ENCODE data around the gene THUMPD3.

THUMPD3 gene, protein sequence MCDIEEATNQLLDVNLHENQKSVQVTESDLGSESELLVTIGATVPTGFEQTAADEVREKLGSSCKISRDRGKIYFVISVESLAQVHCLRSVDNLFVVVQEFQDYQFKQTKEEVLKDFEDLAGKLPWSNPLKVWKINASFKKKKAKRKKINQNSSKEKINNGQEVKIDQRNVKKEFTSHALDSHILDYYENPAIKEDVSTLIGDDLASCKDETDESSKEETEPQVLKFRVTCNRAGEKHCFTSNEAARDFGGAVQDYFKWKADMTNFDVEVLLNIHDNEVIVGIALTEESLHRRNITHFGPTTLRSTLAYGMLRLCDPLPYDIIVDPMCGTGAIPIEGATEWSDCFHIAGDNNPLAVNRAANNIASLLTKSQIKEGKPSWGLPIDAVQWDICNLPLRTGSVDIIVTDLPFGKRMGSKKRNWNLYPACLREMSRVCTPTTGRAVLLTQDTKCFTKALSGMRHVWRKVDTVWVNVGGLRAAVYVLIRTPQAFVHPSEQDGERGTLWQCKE

DNA sequence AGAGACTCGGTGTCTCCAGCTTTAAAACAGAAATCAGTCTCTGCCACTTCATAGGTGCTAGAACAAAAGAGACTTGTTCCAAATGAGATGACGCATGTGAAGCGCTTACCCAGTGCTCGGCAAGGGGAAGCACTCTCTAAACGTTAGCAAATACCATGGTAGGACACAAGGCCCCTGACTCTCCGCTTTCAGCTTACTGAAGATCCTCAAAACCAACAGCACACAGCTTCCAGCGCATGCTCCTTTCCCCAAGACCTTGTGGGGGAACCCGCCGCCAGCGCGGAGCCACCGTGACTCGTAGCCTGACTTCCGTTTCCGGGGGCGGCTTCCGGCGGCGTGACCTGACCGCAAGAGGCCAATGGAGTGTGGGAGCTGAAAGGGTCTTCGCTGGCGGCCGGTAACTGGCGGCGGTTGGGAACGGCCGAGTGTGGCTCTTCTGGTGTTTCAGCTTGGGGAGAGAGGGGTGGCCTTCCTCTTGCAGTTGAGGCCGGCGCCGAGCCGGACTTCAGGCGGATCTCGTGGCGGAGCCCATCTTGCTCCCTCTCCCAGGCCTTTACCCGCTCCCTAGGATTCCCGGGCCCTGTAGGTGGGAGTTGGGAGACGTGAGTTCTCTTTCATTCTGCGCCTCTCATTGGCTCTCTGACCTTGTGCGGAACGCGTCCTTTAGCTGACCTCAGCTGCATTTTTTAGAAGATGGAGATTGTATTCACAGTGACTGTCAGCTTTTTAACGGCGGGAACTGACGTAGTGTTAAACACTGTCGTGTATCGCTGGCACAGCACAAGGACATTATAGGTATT is at the start of gene THUMPD3:
Gene THUMPD3, plus strand, starts transcription at position 324 of the 800 bp plus-strand sequence. CDS start 2,015 bp downstream, outside the sequence.
- peak; percentile 91 for DNase-seq (ENCODE audit: low read depth)

DNA sequence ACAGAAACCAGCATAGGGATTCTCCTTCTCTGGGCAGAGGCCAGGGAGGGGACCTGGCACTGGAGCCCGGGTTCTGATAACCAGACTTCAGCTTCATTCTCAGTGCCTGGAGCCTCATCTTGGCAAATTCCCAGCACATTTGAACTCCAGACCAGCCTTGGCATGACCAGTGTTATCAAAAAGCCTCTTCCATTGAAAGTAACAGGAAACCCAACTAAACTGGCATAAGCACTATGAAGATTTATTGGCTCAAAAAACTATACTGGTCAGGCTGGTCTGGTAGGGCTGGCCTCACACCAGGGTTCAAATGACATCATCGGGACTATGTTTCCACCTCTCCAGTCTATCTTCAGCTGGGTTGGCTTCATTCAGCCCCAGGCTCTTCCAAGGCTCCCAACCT is 48.1 kb upstream of the THUMPD3 start:
- DNase-seq (ENCODE audit: low read depth) = no peak

DNA sequence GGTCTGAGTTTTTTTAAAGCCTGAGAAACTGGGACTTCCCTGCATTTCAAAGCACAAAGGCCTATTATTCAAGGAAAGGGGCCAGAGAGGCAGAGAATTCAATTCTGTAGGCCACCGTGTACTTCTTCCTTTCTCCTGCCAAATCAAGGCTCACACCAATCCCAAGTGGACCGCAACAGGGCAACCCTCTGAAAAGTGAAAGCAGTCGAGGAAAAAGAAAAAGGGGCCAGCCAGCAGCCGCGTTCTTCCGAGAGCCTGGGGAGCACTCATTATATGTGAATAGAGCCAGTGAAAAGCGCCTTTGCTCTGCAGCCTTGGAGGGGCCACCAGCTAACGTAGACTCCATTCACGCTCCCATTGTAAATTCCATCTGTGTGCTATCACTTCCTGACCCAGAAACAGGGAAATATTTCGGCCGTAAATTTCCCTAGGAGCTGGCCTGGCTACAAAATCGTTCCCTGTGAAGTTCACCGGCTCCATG is 45.9 kb upstream of the THUMPD3 start:
- DNase-seq (ENCODE audit: low read depth) = no peak

DNA sequence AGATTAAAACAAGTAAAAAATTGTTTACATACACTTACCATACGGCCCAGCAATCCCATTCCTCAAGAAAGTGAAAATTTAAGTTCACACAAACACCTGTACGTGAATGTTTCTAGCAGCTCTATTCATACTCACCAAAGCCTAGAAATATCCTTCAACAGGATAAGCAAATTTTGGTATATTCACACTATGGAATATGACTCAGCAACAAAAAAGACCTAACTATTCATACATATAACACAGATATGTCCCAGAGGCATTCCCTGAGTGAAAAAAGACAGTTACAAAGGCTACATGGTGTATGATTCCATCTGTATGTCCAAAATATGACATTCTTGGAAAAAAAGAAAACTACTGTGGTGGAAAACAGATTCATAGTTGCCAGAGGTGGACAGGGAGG is 40.1 kb upstream of the THUMPD3 start:
- DNase-seq (ENCODE audit: low read depth) = no peak

DNA sequence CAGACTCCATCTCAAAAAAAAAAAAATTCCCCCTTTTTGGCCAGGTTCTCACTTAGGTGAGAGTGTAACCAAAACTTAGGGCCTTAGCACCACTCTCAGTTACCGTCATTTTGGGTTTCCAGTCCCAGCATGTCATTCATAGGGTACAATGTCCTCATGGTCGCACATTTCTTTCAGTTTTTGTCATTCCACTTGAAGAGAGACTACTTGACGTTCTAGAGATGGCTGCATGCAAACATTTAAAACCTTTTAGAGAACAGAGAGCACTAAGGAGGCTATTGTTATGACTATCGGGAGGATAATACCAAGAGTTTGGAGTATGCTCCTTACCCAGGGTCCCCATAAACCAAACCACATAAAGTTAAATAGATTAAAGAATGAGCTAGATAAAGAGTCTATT is 37.9 kb upstream of the THUMPD3 start:
- DNase-seq (ENCODE audit: low read depth) = no peak

DNA sequence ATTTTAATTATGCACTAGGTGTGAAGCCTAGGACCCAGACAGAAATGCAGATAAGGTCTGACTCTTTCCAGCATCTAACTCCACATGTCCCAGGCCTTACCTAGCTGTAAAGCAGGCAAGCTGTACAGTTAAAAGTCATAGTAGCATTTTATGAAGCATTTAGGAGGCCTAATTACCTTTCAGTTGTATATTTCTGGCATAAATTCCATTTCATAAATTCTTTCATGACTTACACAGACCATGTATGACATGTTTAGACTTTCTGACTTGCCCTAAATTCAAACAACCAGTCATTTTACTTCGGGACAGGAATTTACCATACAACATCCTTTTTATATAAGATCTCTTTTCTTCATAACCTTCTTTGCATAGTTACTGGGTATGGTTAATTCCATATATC is 35.3 kb upstream of the THUMPD3 start:
- DNase-seq (ENCODE audit: low read depth) = no peak

DNA sequence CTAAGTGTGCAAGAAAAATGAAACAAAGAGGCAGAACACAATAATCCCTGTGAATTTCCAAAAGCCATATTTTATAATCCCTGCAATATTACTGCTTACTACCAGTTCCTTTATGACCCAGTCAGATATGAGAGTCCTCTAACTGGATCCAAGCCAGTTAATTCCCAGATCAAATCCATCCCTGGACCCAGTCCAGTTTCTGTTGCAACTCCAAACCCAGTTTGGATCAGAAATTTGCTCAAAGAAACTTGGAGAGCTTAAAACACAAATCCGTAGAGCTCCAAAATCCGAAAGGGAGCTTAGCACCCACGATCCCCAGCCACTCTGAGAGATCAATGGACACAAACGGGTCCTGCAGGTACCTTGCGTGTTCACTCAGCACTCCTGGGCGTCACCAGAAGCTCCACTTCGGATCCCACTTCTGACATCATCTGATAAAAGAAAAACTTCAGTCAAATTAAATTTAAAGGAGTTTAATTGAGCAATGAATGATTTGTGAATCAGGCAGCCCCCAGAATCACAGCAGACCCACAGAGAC is 32.6 kb upstream of the THUMPD3 start:
- no peak for DNase-seq (ENCODE audit: low read depth)

DNA sequence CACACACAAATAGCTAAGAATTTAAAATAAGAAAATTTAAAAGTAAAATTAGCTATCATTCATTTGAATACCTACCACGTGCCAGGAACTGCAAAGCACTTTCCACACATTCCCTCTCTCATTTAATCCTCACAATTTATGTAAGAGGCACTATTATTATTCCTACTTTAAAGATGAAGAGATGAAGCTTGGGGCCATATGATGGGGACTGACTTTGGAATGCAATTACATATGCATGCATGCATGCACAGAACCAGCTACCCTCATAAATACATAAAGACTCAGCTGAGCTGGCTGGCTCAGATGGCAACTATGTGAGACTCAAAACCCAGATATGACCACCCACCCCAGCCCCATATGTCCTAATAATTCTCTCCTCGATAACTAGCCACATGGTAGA is 31.7 kb upstream of the THUMPD3 start:
- DNase-seq (ENCODE audit: low read depth) = no peak

DNA sequence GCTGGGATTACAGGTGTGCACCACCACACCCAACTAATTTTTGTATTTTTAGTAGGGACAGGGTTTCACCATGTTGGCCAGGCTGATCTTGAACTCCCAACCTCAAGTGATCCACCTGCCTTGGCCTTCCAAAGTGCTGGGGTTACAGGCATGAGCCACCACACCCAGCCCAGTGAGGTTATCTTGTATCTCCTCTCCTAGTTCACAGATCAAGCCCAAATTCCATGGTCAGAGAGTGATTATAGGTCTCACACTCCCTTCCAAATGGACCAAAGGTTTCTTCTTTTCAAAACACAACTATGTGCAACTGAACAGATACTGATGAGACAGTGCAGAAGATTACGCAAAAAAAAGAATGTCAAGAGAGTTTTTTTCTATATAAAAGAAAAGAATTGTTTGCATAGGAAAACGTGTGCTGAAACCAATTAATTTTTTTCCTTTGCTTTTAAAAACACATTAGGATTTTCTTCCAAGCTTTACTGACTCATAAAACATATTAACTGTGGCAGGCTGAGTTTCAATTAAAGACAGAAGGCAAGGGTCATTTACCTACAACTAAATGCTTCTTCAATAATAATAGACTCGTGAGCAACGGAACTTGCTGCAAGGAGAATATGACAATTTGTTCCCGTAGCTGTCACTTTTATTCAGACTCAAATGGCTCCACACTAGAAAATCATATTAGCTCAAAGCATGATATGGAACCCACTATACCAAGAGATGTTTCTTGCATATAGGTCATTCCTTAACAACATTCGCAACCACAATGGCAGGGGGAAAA is 30.4 kb upstream of the THUMPD3 start:
- DNase-seq (ENCODE audit: low read depth) = no peak

DNA sequence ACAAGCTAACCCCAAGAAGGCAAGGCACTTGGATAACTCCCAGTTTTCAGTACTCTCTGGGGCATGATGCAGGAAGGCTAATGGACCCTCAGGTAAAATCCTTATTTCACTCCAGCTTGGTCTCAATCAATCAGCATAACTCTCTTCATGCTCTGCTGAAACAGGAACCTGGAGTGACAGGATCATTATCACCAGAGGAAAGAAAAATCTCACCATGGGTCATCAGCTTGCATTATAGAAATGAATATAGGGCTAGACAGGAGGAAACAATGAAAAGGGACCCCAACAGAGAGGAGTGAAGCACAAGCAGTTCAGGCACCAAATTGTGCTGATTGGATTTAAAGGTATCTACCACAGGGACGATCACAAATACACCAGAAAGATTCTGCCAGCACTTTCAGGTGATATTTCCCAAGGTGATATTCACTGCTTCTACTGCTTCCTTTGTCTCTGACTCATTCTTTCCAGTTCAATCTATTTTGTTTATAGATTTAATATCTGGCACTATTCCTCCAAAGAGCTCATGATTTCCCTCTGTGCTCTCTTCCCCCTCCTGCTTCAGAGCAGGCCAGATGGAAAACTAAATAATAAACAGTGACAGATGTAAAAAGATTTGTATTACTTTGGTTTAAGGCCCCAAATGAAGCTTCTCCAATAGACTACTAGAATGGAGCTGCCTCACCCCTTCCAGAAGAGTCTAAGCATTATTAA is 22.9 kb upstream of the THUMPD3 start:
- no peak for DNase-seq (ENCODE audit: low read depth)

DNA sequence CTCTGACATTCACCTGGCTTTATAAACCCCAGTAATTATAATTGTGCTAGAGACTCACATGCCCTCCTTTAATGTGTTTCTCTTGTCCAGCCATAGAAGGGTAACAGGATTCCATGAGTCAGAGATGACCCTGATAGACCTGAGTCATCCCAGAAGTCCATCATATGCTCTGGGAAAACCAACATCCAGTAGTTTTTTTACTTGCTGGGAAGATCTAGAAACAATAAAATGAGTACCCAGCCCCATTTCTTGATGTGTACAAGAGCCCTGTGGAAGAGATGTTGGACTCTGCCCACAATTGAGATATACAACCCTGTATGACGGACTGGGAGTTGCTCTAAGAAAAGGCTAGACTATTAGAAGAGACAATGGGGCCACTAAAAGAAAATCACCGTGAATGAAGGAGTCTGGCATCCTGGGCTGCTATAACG is 22.4 kb upstream of the THUMPD3 start:
- no peak for DNase-seq (ENCODE audit: low read depth)

DNA sequence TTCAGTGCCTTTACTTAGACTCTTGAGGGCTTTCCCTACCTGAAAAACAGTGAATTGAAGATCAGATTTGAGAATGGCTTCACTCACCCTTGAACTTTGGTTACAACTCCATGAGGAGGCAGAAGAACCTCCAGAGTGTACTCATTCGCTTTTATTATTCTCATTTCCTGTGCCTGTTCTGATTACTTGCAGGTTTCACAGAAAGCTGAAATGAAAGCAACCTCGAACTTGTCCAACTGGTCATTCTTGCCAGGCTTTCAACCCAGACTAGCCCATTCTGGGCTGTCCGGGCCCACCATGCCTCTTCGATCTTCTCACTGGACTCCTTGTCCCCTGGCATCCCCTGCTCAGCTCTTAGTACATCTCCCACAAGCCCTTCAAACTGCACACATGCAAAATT is 20.2 kb upstream of the THUMPD3 start:
- no peak for DNase-seq (ENCODE audit: low read depth)

DNA sequence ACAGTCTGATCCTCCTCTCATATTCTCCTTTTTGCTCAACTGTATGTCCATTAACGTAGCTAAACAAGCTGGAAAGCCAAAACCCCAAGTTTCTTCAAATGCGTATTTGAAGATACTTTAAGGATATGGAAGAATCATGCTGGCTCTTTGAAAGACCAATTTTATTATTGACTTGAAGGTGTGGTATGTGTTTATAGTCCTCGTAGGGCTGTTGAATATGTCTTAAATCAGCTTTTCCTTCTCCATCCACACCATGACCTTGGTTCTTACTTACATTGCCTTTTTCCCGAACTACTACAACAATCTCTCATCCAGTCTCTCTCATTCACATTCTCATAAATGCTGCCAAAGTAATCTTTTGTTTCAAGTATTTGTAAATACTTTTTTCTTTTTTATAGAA is 19.7 kb upstream of the THUMPD3 start:
- no peak for DNase-seq (ENCODE audit: low read depth)

DNA sequence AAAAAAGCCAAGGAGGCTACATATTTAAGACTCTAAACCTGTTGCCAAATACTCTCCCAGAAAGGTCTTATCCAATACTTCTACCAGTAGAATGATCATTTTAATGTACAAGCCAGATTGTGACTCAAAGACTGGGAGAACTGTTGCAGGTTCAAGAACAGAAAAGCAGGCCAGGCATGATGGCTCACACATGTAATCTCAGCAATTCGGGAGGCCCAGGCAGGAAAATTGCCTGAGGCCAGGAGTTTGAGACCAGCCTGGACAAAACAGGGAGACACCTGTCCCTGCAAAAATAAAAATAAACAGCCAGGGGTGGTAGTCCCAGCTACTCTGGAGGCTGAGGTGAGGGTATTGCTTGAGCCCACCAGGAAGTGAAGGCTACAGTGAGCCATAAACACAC is 17.8 kb upstream of the THUMPD3 start:
- no peak for DNase-seq (ENCODE audit: low read depth)

DNA sequence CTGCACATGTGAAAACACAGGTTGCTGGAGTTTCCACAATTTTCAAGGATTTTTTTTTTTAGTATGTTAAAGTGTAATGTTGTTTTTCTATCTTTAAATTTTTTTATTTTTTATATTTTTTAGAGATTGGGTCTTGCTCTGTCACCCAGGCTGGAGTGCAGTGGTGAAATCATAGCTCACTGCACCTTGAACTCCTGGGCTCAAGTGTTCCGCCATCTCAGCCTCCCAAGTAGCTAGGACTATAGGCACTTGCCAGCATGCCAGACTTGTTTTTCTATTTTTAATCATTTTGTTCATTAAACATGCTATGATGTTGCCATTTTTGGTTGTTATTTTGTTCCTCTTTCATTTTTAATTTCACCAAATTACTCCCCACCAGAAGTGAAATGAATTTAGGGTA is 16.7 kb upstream of the THUMPD3 start:
- no peak for DNase-seq (ENCODE audit: low read depth)

DNA sequence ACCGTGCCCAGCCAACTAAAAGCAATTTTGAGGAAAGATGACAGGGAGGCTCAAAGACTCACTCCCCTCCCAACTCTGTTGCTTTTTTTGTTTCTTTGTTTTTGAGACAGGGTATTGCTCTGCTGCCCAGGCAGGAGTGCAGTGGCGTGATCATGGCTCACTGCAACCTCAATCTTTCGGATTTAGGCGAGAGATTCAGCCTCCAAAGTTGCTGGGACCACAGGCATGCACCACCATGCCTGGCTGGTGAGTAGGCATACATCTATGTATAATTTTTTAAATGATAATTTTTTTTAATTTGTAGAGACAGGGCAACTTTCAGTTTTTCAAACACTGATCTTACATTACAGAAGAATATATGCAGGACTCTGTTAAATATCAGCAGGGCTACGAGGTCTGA is 15.8 kb upstream of the THUMPD3 start:
- no peak for DNase-seq (ENCODE audit: low read depth)

DNA sequence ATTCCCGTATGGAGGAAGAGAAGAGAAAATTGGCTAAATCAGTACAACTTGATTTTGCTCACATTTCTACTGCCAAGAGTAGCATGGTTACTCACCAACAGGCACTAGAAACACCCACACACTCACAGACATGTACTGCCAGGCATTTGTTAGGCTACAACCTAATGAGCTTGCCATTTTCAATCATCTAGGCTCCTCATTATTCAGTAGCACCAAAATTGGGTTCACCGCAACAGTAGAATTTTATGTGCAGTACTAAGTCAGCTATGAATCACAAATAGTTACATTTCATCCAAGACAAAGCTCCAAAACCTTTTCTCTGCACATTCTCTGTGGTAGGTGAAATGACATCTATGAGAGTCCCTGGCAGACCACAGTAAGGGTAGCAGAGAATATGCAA is 15.0 kb upstream of the THUMPD3 start:
- no peak for DNase-seq (ENCODE audit: low read depth)

DNA sequence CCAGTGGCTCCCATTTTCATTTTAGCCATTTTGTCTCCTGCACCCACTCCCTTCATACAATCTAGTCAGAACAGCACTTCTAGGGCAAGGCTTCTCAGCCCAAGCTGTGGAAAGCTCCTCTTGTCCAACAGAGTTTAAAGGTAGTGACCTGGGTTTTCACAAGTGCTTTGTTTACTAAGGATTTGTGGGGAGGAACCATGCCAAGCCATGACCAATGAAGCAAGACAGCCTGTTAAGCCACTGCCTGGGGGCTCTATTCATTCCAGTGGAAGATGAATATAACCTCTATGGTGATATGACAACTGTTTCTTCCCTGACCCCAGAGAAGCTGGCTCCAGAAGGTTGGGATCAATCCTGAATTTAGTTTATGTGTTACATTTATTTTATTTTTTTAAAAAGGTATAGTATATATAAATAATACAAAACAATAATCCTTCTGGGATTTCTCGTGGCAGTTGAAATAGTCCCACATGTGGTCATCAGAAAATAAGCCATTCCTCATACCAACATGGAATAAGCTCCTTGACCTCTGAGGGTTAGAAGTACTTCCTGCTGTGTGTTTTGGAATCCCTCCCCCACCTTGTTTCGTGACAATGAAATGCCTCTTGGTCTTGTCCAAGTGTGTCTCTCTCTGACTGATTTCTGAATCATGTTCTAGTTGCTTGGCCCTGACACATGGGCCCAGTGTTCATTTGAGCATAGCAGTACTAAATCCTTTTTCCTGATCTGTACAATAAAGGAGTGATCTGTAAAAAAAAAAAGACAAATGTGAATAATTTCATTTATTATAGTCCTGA is 13.3 kb upstream of the THUMPD3 start:
- no peak for DNase-seq (ENCODE audit: low read depth)

DNA sequence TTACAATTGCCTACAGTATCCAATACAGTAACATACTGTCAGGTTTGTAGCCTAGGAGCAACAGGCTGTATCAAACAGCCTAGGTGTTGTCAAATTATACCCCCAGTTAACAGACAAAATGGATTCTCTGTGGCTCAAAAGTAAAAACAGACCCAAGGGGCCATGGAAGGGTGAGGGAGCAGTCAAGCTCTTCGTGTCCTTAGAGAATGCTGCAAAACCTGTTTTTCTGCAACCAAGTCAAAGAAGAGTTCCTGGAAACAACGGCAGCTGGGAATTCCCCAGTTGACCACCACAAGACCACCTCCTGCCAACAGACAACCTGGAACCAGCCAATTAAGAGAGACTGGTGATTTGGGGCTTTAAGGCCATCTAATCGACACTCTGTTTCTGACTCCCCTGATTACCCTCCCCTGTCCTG is 11.1 kb upstream of the THUMPD3 start:
- no peak for DNase-seq (ENCODE audit: low read depth)
